ENCODE measurements around the gene MLLT3.

DNA sequence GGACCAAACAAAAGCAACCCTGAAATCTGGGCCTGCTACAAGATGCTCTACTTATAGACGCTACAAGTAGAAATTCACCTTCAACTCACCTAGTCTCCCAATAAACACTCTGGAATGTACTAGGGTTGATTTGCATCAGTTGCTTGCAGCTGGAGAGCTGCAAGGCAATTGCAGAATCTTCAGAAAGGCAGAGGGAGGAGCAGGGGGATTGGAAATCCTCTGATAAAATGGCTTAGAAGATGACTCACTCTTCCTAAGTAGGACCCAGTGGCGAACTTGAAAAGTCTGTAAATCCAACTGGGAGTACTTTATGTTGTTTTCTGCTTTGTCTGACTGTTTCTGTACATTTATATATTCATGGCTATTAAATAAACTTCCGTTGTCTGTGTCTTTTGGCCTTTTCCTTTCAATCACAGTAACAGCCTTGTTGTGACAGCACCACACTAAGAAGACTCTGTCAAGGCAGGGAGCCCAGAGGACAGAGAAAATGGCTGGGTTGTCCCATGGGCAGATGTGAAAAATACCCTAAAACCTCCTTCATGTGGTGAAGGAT lies 14.7 kb upstream of the MLLT3 start:
- TF ChIP-seq, protein P1, sequence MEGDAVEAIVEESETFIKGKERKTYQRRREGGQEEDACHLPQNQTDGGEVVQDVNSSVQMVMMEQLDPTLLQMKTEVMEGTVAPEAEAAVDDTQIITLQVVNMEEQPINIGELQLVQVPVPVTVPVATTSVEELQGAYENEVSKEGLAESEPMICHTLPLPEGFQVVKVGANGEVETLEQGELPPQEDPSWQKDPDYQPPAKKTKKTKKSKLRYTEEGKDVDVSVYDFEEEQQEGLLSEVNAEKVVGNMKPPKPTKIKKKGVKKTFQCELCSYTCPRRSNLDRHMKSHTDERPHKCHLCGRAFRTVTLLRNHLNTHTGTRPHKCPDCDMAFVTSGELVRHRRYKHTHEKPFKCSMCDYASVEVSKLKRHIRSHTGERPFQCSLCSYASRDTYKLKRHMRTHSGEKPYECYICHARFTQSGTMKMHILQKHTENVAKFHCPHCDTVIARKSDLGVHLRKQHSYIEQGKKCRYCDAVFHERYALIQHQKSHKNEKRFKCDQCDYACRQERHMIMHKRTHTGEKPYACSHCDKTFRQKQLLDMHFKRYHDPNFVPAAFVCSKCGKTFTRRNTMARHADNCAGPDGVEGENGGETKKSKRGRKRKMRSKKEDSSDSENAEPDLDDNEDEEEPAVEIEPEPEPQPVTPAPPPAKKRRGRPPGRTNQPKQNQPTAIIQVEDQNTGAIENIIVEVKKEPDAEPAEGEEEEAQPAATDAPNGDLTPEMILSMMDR (conservative IDR thresholded peaks at IDR 0.05; ENCODE audit: low read depth, low read length), result no peak
- TF ChIP-seq EZH2 (IDR thresholded peaks at IDR 0.05; ENCODE audit: borderline replicate concordance, low read depth, low read length, poor library complexity, severe bottlenecking), result no peak
